NCI-H2171 treated with DMSO at 0.1 percent for 48 hours (cell line): ENCODE results near the gene USP38.
"Not testable (repeated sequence)": the region's sequence is repeated elsewhere in the genome, so short reads cannot be mapped to it uniquely, and the experiment has no call there.

ENCODE experiments used
- DNase-seq: peaks from one replicate; lab custom pipeline; 2025; lab: John Stamatoyannopoulos, UW

The USP38 gene

DNA sequence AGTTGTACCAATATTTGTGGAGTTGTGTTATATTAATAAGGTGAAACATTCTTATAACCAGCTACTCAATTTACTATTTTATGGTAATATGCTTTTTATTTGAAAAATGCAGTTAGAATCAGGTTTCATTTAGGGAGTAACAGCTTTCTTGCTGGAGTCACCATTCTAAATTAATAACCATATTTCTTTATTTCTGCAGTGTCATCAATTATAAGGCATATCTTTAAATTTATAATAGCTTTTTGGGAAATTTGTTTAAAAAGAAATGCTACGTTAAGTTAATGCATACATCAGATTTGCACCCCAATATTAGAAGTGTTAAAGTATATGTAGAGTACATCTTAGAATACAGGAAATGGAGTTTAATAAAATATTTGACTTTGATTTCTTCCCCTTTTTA, 18.9 kb downstream of the USP38 start:
- DNase-seq = no peak

DNA sequence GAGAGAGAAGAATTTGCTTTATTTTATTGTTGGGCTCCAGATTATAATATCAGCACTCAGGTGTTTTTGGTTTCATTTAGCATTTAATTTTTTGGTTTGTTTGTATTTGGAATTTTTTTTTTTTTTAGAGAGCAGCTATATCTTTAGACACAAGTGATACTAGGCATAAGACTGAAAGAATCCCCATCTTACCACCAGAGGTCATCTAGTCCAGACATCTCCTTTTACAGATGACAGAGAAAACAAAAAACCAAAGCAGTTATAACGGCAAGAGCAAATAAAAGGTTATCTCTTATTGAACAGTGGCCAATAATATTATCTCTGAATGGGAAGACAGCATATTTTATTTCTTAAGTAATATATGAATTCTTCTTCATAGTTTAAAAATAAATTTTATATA, 22.8 kb downstream of the USP38 start:
- DNase-seq = no peak

DNA sequence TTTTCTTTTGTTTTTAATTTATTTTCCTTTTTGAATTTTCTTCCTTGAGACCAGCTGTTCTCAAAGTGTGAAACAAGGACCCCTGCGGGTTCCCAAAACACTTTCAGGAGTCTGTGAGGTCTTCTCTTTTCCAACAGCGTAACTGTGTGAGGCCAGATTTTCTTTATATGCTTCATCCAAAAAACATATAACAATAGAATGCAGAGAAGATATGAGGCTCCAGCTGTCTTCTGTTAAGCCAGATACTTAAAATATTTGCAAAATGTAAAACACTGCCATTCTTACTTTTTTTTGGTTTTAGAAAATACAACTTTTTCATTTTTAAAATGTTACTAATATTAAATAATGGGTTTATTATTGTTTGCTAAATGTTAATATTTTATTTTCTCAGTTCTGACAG, 27.8 kb downstream of the USP38 start:
- DNase-seq = no peak

DNA sequence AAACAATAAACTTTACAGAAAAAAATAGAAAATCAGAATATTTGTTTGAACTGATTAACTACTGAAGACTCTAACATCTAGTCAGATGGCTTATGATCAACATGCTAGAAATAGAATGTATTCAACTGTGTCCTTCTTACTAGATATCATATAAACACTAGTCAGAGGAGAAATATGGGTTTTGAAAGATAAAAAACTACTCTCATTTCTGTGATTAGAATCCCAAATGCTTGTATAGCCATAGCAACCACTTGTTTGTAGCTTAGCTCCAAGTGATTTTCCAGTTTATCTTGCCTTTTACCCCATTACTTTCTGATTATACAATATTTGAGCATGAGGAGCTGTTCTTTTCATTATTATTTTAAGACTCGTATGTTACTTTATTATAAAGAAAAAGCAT, 31.2 kb downstream of the USP38 start:
- DNase-seq = no peak

DNA sequence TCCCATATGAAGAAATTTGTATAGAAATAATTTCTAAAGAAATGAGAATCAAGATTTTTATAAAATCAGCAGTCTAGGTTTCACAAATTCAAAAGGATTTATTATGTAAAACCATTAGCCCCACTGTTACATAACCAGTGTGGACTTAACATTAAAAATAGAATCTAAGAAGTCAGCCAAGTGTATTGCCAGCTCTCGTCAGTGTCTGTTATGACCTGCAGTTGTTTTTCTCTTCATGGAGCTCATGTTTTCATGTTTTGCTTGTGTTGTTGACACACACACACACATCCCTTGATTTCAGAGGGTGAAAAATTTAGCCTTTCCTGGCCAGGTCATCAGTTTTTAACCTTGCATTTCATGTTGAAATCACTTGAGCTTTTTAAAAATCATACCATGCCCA, 39.5 kb downstream of the USP38 start:
- no peak for DNase-seq

DNA sequence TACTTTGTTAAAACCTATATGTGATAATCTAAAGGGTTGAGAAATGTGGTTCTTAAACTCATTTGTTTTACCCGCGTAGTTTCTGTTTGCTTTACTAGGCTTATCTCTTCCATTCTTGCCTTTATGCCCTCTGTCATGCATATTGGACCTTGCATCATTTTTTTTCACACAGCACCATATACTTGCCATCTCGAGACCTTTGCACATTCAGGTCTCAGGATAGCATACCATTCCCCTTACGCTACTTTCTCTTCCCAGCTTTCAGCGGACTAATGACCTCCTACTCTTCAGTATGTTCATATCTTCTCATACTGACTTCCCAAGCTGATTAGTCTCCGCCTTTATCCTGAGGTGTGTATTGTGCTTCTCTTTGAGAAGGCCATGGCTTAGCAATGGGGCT, 40.5 kb downstream of the USP38 start:
- no peak for DNase-seq

DNA sequence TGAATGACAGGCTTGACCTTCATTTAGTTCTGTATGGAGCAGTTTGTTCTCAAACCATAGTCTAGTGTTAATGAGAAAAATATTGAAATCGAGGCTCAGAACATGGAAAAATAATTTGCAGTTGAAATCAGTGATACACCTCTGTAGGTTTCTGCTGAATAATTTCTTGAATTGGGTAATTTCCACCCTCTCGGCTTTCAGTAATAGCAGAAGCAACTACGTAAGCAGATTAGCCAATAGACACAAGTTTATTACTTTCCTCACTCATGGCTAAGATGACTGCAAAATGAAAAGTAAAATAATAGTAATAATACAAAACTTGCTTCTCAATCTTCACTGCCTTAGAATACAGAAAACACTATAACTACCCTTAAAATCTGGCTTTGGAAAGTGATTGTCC, 46.0 kb downstream of the USP38 start:
- DNase-seq = no peak

DNA sequence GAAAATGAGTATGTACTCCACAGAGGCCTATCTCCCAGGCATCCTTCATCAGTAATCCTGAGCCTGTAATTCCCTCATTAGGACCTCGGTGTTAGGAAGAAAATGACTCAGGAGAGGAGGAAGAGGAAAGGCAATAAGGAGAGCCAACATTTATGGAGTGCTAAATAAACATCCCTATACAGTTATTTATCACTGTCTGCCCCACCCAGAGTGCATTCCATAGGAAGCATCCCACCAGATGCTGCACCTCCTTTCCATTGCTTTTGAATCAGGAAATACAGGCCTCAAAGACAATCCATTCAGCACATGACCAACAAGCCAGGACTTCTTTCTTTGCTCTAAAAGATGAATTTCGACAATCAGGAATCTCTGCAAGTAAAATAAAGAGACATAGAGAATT, 47.6 kb downstream of the USP38 start:
- DNase-seq = no peak

DNA sequence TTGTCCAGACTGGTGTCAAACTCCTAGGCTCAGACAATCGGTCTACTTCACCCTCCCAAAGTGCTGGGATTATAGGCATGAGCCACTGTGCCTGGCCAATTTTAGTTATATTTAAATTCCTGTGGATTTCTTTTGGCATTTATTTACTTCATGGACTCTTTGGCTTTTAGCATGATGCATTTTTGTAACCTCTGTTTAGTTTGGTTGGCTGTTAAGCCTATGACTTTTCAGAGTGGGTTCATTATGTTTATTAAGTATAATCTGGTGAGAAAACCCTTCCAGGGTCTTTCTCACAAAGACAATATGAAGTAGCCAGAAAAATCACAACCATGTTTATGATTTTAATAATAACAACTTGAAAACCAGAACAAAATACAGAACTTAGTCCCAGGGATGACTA, 49.4 kb downstream of the USP38 start:
- DNase-seq = no peak

DNA sequence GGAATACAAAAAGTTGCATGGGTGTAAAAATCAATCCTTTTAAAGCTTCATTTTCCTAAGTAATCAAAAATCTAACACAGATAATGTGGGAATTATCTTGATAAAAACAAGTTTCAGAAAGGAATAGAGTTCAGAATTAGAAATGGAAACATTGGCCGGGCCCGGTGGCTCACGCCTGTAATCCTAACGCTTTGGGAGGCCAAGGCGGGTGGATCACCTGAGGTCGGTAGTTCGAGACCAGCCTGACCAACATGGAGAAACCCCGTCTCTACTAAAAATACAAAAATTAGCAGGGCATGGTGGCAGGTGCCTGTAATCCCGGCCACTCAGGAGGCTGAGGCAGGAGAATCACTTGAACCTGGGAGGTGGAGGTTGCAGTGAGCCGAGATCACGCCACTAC, 52.5 kb downstream of the USP38 start:
- not testable (repeated sequence) for DNase-seq

DNA sequence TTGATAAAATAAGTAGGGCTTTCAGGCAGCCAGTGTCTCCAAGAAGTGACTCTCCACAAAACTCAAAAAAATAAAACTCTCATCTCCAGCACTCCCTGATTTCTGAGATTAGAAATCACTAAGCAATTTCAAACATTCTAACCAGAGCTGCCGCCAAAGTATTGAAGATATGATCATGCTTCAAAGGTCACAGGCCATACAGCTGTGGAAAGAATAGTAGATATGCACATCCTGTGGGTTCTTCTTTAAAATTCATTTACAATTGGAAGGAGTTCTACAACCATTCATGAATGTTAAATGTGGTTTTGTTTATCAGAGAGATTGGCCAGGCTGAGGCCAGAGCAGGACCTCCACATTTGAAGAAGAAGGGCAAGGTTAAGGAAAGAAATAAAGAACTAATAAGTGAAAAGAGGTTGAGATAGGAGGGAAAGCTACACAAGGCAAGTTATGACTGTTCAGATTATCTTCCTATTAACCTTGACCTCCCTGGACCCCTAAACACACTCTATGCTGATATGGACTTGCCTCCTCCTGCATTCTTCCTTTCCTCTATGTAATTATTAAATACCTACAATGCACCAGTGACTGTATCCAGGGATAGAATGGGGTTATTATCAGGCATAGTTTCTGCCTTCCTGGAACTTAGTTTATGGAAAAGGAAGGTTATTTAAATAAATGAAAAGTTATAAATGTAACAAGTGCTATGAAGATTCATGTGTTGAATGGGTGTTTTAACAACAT, 56.4 kb downstream of the USP38 start:
- DNase-seq = no peak

DNA sequence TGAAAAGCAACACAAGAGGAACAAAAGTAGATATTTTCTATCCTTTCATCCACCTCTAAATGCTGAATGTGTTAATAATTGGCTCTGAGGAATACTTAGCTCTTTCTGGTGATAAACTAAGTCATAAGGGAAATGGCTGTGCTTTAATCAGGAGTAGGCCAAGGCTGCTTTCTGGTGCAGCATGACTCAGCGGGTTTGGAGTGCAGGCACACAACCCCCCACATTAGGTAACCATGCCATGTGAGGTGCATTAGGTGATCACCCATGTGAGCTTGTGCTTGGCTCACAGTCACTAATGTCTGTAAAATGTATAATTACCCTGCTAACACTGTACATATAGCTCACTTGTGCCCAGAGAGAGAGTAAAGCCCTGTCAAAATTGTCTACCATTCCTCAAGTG, 57.2 kb downstream of the USP38 start:
- DNase-seq = no peak

DNA sequence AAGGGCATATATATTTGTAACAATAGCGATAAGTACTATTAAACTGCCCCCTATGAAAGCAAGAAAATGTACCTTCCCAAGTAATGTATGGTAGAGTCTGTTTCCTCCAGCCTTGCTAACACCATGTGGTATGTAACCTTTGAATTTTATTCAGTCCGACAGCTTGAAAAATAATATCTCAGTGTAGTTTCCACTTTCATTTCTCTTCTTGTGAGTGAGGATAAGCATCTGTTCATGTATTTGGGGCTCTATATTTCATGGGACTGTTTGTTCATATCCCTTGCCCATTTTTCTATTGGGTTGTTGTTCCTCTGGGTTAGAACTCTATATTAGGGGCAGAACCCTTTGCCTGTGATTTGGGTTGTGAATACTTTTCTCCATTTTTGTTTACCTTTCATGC, 58.3 kb downstream of the USP38 start:
- no peak for DNase-seq

DNA sequence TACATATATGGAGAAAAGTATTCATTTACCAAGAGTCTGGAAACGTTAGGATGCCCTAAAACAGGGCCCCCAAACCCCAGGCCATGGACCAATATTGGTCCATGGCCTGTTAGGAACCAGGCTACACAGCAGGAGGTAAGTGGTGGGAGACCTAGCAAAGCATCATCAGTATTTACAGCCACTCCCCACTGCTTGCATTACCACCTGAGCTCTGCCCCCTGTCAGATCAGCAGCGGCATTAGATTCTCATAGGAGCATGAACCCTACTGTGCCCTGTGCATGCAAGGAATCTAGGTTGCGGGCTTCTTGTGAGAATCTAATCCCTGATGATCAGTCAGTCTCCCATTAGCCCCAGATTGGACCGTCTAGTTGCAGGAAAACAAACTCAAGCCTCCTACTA, 62.3 kb downstream of the USP38 start:
- no peak for DNase-seq

DNA sequence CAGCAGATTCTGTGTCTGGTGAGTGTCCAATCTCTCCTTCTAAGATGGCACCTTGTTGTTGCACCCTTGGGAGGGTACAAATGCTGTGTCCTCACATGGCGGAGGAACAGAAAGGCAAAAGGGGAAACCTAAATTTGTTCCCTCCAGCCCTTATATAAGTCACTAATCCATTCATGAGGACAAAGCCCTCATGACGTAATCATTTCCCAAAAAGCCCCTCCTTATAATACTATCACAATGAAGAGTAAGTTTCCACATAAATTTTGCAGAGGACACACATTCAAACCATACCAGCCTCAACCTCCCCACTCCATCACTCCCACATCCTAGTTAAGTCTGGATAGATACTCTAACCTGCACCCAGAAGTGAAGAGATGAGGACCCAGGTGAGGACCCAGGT, 63.1 kb downstream of the USP38 start:
- no peak for DNase-seq

DNA sequence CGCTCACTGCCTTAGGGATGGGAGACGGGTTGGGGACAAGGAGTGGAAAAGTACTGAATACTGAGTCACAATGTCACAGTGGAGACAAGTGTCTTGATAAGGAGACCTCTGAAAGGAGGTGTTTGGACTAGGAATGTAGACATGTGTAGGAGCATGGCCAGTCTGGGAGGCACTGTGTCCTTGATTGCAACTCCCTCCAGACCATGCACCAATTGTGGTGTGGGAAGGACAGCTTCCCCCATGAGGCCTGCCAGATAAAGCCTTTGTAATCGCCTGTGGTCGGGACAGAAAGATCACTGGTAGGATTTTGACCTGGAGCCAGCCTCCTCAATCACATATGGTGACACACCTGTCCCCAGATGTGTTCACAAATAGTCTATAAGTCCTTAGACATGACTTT, 64.1 kb downstream of the USP38 start:
- DNase-seq = no peak

DNA sequence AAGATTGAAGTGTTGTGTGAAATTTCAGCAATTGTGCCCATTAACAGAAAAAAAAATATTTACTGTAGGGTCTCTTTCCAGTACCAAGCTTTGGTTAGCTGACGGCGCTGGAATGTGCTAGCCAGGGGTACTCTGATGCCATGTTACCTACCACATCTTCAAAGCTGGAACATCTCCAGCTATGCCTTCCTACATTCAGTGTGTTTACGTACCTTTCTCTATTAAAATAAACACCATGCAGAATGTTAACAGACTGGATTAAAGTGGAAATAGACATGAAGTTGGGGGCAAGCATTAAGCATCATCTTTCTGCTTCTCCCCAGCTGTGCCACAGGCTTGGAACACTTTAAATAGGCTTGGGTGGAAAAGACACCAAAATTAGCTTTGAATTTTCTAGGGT, 65.9 kb downstream of the USP38 start:
- no peak for DNase-seq

DNA sequence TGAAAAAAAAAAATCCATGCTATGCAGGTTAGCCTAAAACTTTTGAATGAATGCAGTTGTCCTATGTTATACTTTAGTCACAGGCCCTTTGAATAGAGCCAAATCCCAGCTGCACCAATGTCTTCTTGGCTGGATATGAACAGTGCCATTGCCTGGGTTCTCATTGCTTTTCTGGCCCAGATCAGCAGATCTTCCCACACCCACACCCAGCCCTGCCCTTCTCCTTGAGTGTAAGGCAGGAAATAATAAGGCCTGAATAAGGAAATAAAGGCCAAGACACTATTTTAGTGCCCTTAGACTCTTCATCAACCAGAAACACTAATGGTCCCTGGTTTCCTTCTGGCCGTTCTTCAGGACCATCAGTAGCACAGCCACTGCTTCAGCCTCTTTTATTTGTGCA, 66.6 kb downstream of the USP38 start:
- DNase-seq = no peak

DNA sequence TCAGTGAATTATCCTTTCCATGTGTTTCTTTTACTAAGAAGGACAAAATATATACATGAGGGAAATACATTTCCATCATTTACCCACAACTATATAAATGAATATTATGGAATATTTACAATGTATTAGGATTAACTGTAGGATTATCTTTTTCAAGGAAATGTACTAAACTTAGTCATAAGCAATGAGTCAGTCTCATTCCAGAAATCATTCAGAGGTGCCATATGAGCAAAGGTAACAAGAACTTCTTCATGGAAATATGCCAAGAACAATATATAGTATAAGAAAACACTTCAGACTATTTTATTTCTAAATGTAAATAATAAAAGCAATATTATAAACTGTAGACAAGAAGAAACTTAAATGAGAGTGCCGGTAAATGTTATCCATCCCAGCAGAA, 67.1 kb downstream of the USP38 start:
- DNase-seq = no peak

DNA sequence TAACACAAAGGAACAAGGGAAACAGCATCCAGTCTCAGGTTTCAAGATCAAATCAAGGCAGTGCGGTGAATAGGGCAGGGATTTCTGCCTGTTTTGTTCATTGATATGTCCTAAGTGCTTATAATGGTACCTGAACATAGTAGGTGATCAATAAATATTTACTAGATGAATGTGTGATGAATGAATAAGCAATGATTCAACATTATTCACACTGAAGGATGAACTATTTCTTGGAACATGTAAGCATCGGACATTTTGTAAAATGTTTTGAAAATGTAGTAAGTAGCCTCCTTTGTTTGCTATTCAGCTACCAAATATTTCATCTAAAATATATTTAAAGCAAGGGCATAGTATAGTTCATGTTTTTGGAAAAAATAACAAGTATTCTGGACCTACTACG, 67.8 kb downstream of the USP38 start:
- no peak for DNase-seq

DNA sequence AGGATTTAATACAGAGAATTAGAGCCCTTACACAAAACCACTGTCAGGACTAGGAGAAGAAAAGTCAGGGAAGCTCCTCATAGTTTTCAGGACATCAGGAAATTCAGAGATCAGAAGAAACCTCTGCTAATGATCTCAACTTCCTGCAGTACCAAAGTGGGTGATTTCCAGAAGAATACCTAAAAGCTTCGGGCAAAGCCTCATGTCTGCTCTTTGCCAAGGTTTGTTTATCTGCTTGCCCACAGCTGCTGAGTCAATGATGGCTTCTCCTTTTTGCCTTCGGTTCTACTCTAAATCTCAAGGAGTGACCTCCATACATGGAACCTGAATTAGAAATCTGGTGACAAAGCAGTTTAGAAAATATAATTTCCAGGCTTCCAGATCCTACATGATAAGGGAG, 68.4 kb downstream of the USP38 start:
- DNase-seq = no peak

DNA sequence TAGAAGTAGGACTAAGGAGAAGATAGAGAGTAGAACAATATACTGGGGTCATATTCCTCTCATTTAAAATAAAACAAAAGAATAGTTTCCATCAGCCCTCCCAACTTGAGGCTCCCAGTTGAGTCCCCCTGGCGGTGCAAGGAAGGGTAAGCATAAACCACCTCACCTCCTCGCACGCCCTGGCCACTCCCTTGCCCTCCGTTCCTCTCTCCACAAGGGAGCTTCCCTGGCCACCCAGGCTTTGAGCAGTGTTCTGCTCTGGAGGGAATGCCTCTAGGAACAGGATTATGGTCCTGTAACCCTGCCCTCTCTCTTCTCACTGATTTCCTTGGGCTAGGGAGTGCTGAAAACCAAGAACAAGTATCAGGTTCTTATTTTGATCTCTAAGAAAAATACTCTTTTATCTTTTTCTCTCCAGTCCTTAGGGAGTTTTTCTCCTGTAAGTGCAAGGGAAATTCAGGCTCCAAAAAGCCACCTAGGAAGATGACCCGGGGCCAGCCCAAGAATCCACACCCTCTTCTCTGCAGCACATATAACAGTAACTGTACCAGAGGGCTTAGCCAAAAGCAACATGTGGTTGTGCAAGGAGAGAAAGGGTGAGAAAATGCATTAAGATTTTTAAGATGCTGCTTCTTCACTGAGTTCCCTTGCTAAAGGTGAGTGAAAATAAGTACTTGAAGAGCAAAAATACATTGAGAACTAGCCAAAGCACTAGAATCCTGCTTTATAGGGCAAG, 69.9 kb downstream of the USP38 start:
- no peak for DNase-seq

DNA sequence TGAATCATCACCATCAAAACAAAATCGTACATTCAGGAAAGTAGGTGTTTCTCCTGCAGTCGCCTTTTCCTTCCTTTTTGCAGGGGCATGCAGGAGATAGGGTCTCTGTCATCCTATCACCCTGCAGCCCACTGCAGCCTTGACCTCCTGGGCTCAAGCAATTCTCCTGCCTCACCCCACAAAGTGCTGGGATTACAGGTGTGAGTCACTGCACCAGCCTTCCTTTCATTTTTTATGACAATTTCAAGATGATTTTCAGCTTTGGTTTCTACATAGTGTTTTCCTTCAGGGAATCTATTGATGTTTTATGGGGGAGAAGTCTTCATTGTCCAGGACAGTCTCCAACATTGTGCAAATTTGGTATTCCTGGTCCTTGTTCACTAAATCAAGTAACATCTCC, 71.7 kb downstream of the USP38 start:
- DNase-seq = no peak

DNA sequence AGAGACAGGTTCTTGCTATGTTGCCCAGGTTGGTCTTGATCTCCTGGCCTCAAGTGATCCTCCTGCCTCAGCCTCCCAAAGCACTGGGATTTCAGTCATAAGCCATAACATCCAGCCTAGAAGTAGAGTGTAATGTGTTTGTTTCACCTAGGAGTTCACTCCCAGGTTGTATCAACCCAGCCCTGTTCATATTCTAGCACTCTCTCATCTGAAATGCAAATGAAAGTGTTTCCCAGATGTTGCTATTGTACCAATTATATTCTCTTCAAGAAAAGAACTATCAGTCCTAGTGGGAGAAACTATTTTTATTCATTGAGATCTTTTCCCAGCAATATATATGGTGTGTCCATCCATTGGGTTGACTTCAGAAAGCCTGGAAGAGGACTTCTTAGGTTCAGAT, 72.6 kb downstream of the USP38 start:
- DNase-seq = no peak
